Right lobe of liver (tissue), 6 donors: ENCODE results near the gene ARMH1. TPM values are rescaled to one million over a fixed set of nuclear protein-coding genes. Genes with fewer than 3 reads are reported as not detected.

Experiments used
- ATAC-seq, 4 donors: fragments of 200-7000 bp; cut with Tn5 transposase; one replicate each; pipeline ENCODE4 v1.9.1; 2020; ENCODE audit warnings: mild to moderate bottlenecking in 4 of 4, moderate library complexity in 4 of 4
- DNase-seq, 3 donors: peaks; one replicate each; pipeline ENCODE4 v3.0.0-alpha.2; 2020
- H3K27ac ChIP-seq, 3 donors: fragments of 200-600 bp; one replicate each; pipeline ENCODE4 v1.8.0; 2022
- H3K27me3 ChIP-seq, 2 donors: fragments of 200-600 bp; one replicate each; pipeline ENCODE4 v1.8.0; 2022
- H3K36me3 ChIP-seq, 4 donors: fragments of 200-600 bp; sonication (generic) in 1 of 4; one replicate each; pipeline versions ENCODE4 v1.5.1 to v1.8.0; 2017 to 2022; ENCODE audit warnings: control low read depth in 1 of 4
- H3K4me1 ChIP-seq, 4 donors: fragments of 200-600 bp; sonication (generic) in 1 of 4; one replicate each; pipeline versions ENCODE4 v1.5.1 to v1.8.0; 2017 to 2022; ENCODE audit warnings: control low read depth in 1 of 4
- H3K4me3 ChIP-seq, 3 donors: fragments of 200-600 bp; one replicate each; pipeline ENCODE4 v1.8.0; 2022
- H3K9me3 ChIP-seq, 4 donors: fragments of 200-600 bp; sonication (generic) in 1 of 4; one replicate each; pipeline versions ENCODE4 v1.5.1 to v1.8.0; 2017 to 2022; ENCODE audit warnings: control low read depth in 1 of 4
- POLR2A ChIP-seq: fragments of 450-650 bp; IDR thresholded peaks from one replicate; pipeline ENCODE4 v1.6.1; 2017; ENCODE audit warnings: antibody characterized with exemption, mild to moderate bottlenecking
- WGBS: methylation state at CpG from one replicate; pipeline ENCODE4 v1.1.6; 2018; ENCODE audit warnings: low coverage, low lambda C conversion rate; ENCODE audit not compliant: insufficient coverage; ENCODE audit errors: missing lambda C conversion rate; 5-methylcytosine and 5-hydroxymethylcytosine counted together
- intact Hi-C, 2 donors: fragments of 100-400 bp; cut with DNase I; formaldehyde crosslinking; loops; one replicate each; pipeline versions ENCODE4 v1.11.2 to v1.14.1; 2022
- total RNA-seq, 6 experiments: library from RNA; depleted of rRNA in 2 of 6; stranded (reverse); fragments of >200 nt in 2 of 6; fragmentation: NEBNext Ultra II Directional in 3 of 6; extraction: Animal tissue kit (Norgen Biotek cat#: 25700) in 3 of 6; gene quantifications; one replicate each; pipeline versions ENCODE4 v1.1.0 to v1.2.4, GENCODE V29; 2016 to 2023
- TF ChIP-seq, protein P1 (sequence below), 4 donors: fragments of 200-600 bp in 3 of 4; fragments of 450-650 bp in 1 of 4; IDR thresholded peaks; one replicate each; pipeline versions ENCODE4 v1.5.1 to v1.8.0; 2016 to 2022; ENCODE audit warnings: antibody characterized with exemption in 4 of 4, mild to moderate bottlenecking in 2 of 4
- donor health status: DM: no; HTN: yes; CAD: no.
- donor health status: DM: no; HTN: no; CAD: no.
- donor health status: DM: no; HTN: no; CAD: no.
- donor health status: DM: no; HTN: yes; CAD: no.
- donor health status: DM: no; HTN: yes; CAD: no.

Gene ARMH1
- total RNA-seq, 6 experiments from 2014 or later = 2.7 to 18.4 (median 5.2) TPM

DNA sequence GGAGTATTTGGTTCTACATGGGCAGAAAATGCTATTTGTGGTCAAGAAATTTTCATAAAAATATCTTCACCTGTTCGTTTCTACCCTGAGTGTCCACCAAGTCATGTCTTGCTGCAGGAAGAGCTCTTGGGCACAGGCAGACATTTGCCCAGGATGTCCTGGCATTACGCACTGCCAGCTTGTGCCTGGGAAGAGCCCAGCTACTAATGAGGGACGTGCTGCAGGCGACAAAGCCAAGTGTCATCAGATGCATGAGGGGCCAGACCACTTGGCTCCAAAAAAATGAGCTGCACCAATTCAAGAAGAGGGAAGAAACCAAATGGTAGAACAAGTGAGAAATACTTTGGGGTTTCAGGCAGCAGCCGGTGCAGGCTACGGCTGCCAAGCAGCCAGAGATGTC, 43.6 kb downstream of the ARMH1 start:
- 86% methylated on average over 6 of the region's 6 CpGs for WGBS
- Histone ChIP-seq H3K27ac (no peak overlapping the region), H3K36me3 (no peaks in the 10 kb centered on the region), H3K27me3 (no peaks in the 10 kb centered on the region), H3K4me3 (no peak overlapping the region), H3K9me3 (no peaks in the 10 kb centered on the region), H3K4me1 (peaks cover 0 to 3% (median 0%) of the 10 kb centered on the region in 4 donors)
- intact Hi-C loops = no loop called here
- TF ChIP-seq, protein P1, sequence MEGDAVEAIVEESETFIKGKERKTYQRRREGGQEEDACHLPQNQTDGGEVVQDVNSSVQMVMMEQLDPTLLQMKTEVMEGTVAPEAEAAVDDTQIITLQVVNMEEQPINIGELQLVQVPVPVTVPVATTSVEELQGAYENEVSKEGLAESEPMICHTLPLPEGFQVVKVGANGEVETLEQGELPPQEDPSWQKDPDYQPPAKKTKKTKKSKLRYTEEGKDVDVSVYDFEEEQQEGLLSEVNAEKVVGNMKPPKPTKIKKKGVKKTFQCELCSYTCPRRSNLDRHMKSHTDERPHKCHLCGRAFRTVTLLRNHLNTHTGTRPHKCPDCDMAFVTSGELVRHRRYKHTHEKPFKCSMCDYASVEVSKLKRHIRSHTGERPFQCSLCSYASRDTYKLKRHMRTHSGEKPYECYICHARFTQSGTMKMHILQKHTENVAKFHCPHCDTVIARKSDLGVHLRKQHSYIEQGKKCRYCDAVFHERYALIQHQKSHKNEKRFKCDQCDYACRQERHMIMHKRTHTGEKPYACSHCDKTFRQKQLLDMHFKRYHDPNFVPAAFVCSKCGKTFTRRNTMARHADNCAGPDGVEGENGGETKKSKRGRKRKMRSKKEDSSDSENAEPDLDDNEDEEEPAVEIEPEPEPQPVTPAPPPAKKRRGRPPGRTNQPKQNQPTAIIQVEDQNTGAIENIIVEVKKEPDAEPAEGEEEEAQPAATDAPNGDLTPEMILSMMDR (IDR thresholded peaks at IDR 0.05) = no peak
- TF ChIP-seq POLR2A = no peak
- DNase-seq = no peak
- no peak for ATAC-seq

DNA sequence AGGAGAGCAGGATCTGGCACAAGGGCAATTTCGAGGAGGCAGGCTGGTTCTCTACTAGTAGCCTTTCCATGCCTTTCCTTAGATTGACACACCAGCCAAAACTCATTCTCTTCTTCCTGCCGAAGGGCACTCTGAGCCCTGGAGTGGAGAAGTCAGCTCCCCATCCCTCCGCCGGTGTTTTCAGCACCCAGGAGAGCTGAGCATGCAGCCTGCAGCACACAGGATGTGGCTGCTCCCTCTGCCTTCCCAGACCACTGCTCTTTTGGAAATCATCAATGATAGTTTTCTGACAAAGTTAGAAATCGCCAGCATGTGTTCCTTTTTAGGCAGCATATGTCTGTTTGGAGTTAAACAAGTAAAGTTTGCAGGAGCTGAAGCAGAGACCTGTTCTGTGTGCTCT, 44.8 kb downstream of the ARMH1 start:
- Histone ChIP-seq H3K4me1 (peaks cover 0 to 3% (median 0%) of the 10 kb centered on the region in 4 donors), H3K9me3 (no peaks in the 10 kb centered on the region), H3K27ac (no peak overlapping the region), H3K4me3 (no peak overlapping the region), H3K36me3 (no peaks in the 10 kb centered on the region), H3K27me3 (no peaks in the 10 kb centered on the region)
- TF ChIP-seq, protein P1 (IDR thresholded peaks at IDR 0.05) = no peak
- no peak for TF ChIP-seq POLR2A
- DNase-seq (no peak), ATAC-seq (no peak)
- 71% methylated on average over 2 of the region's 5 CpGs for WGBS
- intact Hi-C loops = no loop called here

- no peak for DNase-seq
- ATAC-seq = no peak
- H3K9me3 ChIP-seq = no peaks in the 10 kb centered on the region
- TF ChIP-seq, protein P1 (IDR thresholded peaks at IDR 0.05) = no peak
- TF ChIP-seq POLR2A = no peak
- H3K27ac ChIP-seq = no peak overlapping the region
- intact Hi-C loops = no loop called here
- H3K4me1 ChIP-seq = no peaks in the 10 kb centered on the region
- no peaks in the 10 kb centered on the region for H3K36me3 ChIP-seq
- H3K27me3 ChIP-seq = no peaks in the 10 kb centered on the region
- 80% methylated on average over 4 of the region's 4 CpGs for whole genome bisulfite sequencing
- no peak overlapping the region for H3K4me3 ChIP-seq
These were observed 45.8 kb downstream of the ARMH1 start for GRCh38 chr1:44720281-44720680.

DNA sequence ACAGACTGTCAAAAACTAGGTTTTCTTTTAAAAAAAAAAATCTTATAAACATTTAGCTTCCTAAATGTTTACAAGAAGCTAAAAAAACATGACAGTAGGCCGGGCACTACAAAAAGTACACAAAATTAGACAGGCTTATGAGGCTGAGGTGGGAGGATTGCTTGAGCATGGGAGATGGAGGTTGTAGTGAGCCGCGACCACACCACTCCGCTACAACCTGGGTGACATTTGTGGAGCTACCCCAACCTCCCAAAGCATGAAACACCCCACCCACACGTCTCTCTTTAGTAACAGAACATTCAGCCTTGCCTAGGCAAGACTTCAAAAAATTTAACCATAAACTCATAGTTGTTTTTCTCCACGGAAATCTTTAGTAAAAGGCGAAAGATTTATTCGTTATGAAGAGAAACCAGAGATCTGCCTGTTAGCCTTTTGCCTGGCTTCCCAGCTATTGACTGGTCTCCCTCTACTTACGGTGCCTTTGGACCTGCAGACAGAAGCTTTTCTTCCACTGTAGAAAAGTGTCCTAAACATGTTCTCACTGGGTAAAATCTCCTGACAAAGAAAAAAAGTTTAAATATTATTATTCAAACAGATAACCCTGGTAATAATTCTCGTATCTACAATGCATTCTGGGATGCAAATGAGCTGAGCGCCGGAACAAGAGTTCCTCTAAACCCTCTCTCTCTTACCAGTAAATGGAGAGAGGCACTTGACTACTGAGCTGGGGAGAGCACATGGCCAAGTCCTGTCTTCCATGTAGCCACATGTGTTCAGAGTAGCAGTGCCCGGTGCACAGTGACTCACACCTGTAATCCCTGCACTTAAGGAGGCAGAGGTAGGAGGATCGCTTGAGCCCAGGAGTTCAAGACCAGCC, 47.2 kb downstream of the ARMH1 start:
- Histone ChIP-seq H3K4me1 (no peaks in the 10 kb centered on the region), H3K9me3 (no peaks in the 10 kb centered on the region), H3K27me3 (no peaks in the 10 kb centered on the region), H3K36me3 (no peaks in the 10 kb centered on the region), H3K27ac (no peak overlapping the region), H3K4me3 (no peak overlapping the region)
- TF ChIP-seq POLR2A = peak; percentile 57
- TF ChIP-seq, protein P1 (IDR thresholded peaks at IDR 0.05) = no peak
- DNase-seq (no peak), ATAC-seq (peak; percentile 40 to 66 (median 50))
- intact Hi-C loops = no loop called here
- 39% methylated on average over 14 of the region's 14 CpGs for WGBS
